ENCODE results near the gene SUCLA2. TPM values are rescaled to one million over a fixed set of nuclear protein-coding genes. Genes with fewer than 3 reads are reported as not detected.

The SUCLA2 gene
- total and polyA plus RNA-seq, 2 of the 8 experiments (the other 6 are each of a cell fraction or from before 2014, with no cell fraction given) = 23.5 to 78.8 TPM

- TF ChIP-seq ATF2 (IDR thresholded peaks at IDR 0.05; ENCODE audit: low read length) = no peak
- TF ChIP-seq MAFK (IDR thresholded peaks at IDR 0.05; ENCODE audit: low read depth, low read length) = peak; percentile 12; the same call in 1 of the 2 replicates
- TF ChIP-seq RAD21 (IDR thresholded peaks at IDR 0.05 in 1 of 2, conservative IDR thresholded peaks at IDR 0.05 in 1 of 2; ENCODE audit: low read depth in 2 of 2, low read length in 2 of 2) = peak; percentile 49 to 64
- peak; percentile 50; the same call in 1 of the 2 replicates for TF ChIP-seq POU5F1 (IDR thresholded peaks at IDR 0.05; ENCODE audit: low read depth, low read length)
- TF ChIP-seq SP4 (IDR thresholded peaks at IDR 0.05; ENCODE audit: low read length) = no peak
- peak in 1 of 2 experiments; percentile 84; a peak in 1 of 4 replicates for TF ChIP-seq SIN3A (conservative IDR thresholded peaks at IDR 0.05 in 1 of 2, IDR thresholded peaks at IDR 0.05 in 1 of 2; ENCODE audit: low read depth in 1 of 2, low read length in 2 of 2)
- TF ChIP-seq SIX5 (IDR thresholded peaks at IDR 0.05; ENCODE audit: low read depth, low read length) = no peak
- TF ChIP-seq TAF7 (optimal IDR thresholded peaks at IDR 0.05; ENCODE audit: borderline replicate concordance, low read depth, low read length) = peak; percentile 78
- no peak for TF ChIP-seq SP2 (IDR thresholded peaks at IDR 0.05; ENCODE audit: low read length)
- TF ChIP-seq GTF2F1 (IDR thresholded peaks at IDR 0.05; ENCODE audit: borderline replicate concordance, low read depth, low read length) = peak; percentile 35; the same call in 1 of the 2 replicates
- TF ChIP-seq BCL11A (IDR thresholded peaks at IDR 0.05; ENCODE audit: low read depth in 2 of 2, low read length in 2 of 2) = no peak
- no peak for TF ChIP-seq FOSL1 (IDR thresholded peaks at IDR 0.05; ENCODE audit: insufficient read depth, low read depth, low read length)
- TF ChIP-seq E2F6 (IDR thresholded peaks at IDR 0.05) = peak; percentile 91
- TF ChIP-seq CTBP2 (IDR thresholded peaks at IDR 0.05; ENCODE audit: borderline replicate concordance, insufficient read depth, insufficient read length, low read length) = no peak
- TF ChIP-seq RNF2 (IDR thresholded peaks at IDR 0.05; ENCODE audit: borderline replicate concordance, low read depth, low read length, missing control alignments, poor library complexity, severe bottlenecking) = no peak
- TF ChIP-seq ZNF274 (IDR thresholded peaks at IDR 0.05; ENCODE audit: borderline replicate concordance, extremely low read depth, low read length) = no peak
- no peak for TF ChIP-seq CEBPB (IDR thresholded peaks at IDR 0.05; ENCODE audit: low read depth, low read length)
- TF ChIP-seq TAF1 (IDR thresholded peaks at IDR 0.05; ENCODE audit: low read depth, low read length) = peak; percentile 94
- TF ChIP-seq KDM5A (IDR thresholded peaks at IDR 0.05; ENCODE audit: low read length) = no peak
- no peak for TF ChIP-seq SRF (IDR thresholded peaks at IDR 0.05; ENCODE audit: low read depth, low read length)
- no peak for TF ChIP-seq RFX5 (IDR thresholded peaks at IDR 0.05; ENCODE audit: borderline replicate concordance, low read depth, low read length)
Measured at GRCh38 chr13:48037346-48038173, 36.5 kb upstream of the SUCLA2 start, which contains the start of gene NUDT15 (continued).
